Stimulated activated CD8-positive, alpha-beta memory T cell treated with anti-CD3 and anti-CD28 coated beads, Interleukin-4, amount 100 ng/mL, for 1 hour (primary cell): ENCODE results near the gene TRIM23.
A peak's percentile ranks its signal among the peaks of the same experiment; 100 is the strongest.

Experiments
- DNase-seq, 2 donors: peaks; one replicate each; pipeline ENCODE4 v3.0.0-alpha.2; 2020; ENCODE audit warnings: low read depth in 2 of 2, low spot score in 1 of 2

TRIM23 gene

GRCh38 chr5:65566505-65566904 lies 57.6 kb downstream of the TRIM23 start:
- no peak for DNase-seq

GRCh38 chr5:65563777-65564176 lies 60.4 kb downstream of the TRIM23 start:
- no peak for DNase-seq

GRCh38 chr5:65562731-65563701 lies 61.1 kb downstream of the TRIM23 start, which contains the start of the genes CENPK and PPWD1:
CENPK (minus strand) TSS chr5:65563168; CDS start chr5:65554907, 8,261 bp downstream.
PPWD1 (plus strand) TSS chr5:65563296; CDS start chr5:65563311, 15 bp downstream.
- peak; percentile 90 for DNase-seq

GRCh38 chr5:65556718-65557117 lies 67.4 kb downstream of the TRIM23 start:
- DNase-seq = no peak

GRCh38 chr5:65556181-65556580 lies 68.0 kb downstream of the TRIM23 start:
- DNase-seq = no peak

GRCh38 chr5:65555287-65555686 lies 68.8 kb downstream of the TRIM23 start:
- DNase-seq = no peak

GRCh38 chr5:65553941-65554340 lies 70.2 kb downstream of the TRIM23 start:
- no peak for DNase-seq

GRCh38 chr5:65548281-65548680 lies 75.9 kb downstream of the TRIM23 start:
- no peak for DNase-seq

GRCh38 chr5:65546141-65546540 lies 78.0 kb downstream of the TRIM23 start:
- no peak for DNase-seq

GRCh38 chr5:65544473-65544872 lies 79.7 kb downstream of the TRIM23 start:
- no peak for DNase-seq

GRCh38 chr5:65539827-65540226 lies 84.3 kb downstream of the TRIM23 start:
- no peak for DNase-seq
